ENCODE results near the gene DBN1.

The DBN1 gene

DNA sequence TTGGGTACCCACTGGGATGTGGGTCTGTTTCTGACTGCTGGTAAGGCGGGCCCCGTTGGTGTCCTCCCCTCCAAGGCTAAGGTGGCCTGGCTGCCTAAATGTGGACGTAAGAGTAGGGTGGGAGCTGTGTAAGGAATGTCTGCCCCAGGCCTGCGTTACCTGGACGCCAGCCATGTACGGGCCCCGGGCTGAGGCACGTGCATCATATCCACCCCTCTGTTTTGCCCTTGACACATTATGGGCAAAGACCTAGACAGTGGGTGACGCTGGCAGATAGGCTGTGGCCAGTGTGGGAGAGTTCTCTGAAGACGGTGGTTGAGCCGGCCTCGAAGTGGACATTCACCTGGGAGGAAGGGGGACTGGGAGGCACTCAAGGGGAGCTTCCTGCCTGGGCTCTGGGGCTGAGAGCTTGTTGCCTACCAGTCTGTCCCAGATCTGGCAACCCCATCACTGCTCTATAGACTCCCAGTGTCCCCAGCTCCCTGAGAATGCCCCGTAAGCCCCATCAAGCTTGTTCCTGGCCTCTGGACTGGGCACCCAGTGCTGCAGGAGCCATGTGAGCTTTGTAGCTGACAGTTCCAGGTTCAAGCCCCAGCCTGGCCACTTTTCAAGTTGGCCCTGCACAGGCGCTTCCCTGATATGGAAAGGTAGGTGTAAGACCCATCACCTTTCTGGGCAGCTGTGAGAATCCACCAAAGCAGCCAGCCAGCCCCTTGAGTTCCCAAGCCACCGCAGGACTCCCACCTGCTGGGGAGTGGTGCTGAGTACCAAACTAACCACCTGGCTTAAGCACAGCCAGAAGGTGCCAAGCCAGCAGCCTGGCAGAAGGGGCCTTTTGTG, 30.1 kb downstream of the DBN1 start:
- no peak for FAIRE-seq

- FAIRE-seq: no peak
Observed at GRCh38 chr5:177442066-177442826, 31.2 kb downstream of the DBN1 start.

GRCh38 chr5:177440990-177441780, 32.2 kb downstream of the DBN1 start:
- FAIRE-seq: no peak

DNA sequence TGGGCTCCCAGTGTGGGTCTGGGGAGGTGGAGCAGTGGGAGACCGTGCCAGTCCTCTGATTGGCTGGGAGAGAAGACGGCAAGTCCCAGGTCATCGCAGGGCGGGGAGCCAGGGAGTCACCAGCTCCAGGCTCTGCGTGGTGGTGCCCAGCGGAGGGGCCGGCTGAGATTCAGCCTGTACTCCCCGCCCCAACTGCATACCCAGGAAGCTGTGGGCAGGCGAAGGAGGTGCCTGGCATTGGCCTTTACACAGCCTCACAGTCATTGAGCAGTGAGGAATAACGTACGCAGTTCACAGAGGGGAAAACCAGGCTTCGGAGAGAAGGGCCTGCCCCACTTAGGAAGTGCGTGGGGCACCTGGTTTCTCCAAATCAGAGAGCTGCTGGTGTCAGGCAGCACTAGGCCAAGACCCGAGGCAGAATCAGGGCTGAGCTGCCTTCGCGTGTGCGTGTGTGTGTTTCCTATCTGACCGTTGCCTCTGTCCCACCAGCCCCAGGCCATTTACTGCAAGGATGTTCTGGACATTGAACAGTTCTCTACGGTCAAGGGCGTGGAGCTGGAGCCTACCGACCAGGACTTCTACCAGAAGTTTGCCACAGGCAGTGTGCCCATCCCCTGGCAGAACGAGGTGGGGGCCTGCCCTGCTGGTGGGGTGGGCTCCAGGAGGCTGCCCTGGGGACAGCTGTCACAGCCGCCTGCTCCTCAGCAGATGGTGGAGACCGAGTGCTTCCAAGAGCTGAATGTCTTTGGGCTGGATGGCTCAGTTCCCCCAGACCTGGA, 33.0 kb downstream of the DBN1 start:
- FAIRE-seq: no peak

DNA sequence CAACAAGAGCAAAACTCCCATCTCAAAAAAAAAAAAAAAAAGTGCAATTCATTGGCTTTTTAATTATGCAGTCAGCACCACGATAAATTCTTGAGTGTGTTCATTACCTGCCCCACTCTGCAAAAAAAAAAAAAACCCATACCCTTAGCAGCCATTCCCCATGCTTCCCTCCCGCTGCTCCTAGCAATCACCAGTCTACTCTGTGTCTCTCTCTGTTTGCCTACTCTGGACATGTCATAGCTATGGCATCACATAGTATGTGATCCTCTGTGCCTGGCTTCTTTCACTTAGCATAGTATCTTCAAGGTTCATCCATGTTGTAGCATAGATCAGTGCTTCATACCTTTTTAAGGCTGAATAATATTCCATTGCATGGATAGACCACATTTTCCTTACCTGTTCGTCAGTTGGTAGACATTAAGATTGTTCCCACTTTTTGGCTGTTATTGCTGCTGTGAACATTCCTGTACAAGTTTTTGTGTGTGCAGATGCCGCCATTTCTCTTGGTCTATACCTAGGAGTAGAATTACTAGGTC, 33.8 kb downstream of the DBN1 start:
- no peak for FAIRE-seq

DNA sequence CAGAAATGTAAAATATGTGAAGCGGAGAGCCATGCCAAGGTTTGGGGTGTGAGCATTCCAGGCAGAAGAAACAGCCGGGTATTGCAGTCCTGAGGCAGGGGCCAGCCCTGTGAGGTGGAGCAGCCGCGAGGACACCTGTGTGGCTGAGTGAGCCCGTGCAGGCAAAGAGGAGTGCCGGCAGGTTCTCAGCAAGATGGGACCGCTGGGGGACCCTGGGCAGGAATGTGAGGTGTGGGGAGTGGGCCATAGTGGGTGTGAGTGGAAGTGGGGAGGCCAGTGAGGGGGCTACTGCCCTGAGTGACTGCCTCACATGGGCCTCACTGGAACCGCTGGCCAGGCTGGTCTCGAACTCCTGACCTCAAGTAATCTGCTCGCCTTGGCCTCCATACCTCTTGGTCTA, 35.0 kb downstream of the DBN1 start:
- no peak for FAIRE-seq

GRCh38 chr5:177437623-177438022, 35.8 kb downstream of the DBN1 start:
- FAIRE-seq: no peak

- FAIRE-seq: no peak
Observed at GRCh38 chr5:177435847-177436536, 37.4 kb downstream of the DBN1 start.

GRCh38 chr5:177434942-177435738, 38.3 kb downstream of the DBN1 start:
- no peak for FAIRE-seq

GRCh38 chr5:177434437-177434836, 39.0 kb downstream of the DBN1 start:
- no peak for FAIRE-seq

- no peak for FAIRE-seq
Observed at GRCh38 chr5:177433658-177434217, 39.7 kb downstream of the DBN1 start.

DNA sequence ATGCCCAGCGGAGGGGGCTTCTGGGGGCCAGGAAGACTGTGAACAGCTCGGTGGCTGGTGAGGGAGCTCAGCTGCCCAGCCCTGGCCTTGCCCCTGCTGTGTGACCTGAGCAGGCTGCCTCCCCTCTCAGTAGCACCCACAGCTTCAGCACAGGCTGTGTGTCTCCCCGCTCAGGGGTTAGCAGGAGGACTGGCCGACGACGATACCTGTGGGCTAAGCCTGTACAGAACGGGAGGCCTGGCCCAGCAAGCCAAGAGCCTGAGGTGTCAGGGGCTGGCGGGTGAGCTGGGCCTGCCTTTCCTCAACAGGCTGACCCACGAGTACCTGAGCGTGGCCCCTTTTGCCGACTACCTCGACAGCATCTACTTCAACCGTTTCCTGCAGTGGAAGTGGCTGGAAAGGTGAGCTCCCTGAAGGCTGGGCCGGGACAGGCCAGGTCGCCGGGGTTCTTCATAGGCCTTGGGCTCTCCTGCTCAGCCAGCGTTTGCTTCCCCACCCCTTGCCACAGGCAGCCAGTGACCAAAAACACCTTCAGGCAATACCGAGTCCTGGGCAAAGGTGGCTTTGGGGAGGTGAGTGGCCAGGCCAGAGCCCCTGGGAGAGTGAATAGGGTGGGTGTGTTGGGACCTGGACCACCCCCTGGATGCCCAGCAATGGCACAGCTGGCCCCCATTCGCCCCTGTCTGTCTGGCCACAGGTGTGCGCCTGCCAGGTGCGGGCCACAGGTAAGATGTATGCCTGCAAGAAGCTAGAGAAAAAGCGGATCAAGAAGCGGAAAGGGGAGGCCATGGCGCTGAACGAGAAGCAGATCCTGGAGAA, 40.4 kb downstream of the DBN1 start:
- no peak for FAIRE-seq

DNA sequence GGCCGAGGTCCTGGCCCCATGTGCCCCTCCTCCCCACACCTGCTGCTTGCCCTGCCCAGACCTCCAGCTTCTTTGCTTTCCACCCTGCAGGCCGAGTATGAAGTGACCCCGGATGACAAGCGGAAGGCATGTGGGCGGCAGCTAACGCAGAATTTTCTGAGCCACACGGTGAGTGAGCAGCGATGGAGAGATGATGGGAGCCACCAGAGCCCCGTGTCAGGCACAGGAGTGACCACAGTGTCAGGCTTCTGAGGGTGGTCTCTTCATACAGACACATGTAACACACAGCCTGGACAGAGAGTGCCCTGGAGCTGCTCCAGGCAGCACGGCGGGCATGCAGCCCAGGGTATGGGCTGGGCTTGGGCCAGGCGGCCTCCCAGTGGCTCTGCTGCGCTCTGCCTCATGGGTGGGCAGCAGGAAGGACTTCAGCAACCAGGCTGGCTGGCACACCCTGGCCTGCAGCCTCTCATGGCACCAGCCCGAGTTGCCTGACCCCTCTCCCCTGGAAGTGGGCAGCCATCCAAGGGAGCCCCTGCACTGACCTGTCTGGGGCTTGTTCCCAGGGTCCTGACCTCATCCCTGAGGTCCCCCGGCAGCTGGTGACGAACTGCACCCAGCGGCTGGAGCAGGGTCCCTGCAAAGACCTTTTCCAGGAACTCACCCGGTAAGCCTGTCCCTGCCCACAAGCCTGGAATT, 41.1 kb downstream of the DBN1 start:
- FAIRE-seq: no peak

GRCh38 chr5:177431317-177432142, 41.9 kb downstream of the DBN1 start:
- FAIRE-seq: no peak

DNA sequence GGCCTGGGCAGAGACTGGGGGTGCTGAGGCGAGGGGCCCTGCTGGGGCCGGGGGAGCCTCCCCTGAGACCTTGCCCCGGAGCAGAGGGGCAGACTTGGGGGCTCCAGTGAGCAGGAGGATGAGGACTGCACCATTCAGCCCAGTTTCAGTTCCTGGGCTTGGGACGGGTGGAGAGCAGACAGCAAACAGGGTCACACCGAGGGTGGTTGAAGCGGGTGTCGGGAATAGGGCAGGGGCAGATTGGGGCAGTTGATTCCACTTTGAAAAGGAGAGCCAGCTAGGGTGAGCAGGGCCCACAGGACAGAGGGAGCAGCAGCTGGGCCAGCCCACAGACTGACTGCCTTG, 42.5 kb downstream of the DBN1 start:
- FAIRE-seq: no peak

DNA sequence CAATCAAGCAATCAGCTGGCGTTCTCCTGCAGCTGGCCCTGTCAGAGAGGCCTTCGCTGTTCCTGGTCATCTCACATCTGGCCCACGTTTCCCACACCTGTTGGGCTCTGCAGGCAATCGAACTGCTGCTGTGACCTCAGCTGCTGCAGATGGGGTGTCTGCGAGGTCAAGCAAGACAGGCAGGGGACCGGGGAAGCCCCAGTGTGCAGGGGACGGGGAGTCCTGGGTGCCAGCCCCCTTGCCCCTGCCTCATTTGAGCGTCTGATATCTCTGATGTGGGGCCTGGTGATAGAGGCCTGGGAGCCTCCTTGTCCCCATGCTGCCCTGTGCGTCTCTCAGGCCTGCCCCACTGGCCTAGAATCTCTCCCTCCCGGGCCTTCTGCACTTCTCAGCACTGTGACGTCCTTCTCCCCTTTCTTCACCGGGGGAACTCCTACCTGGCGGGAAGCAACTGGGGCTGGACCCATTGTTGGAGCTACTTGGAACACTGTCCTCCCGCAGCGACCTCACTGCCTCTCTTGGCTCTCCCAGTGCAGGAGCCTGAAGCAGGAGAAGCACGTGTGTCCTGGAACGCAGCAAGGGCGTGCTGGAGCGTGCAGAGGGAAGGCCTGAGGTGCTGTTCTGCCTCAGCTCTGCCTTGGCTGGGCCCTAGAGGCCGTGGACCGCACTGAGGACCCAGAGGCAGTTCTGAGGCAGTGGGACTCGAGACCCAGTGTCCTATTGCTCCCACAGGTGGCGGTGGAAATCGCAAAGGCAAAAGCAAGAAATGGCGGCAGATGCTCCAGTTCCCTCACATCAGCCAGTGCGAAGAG, 43.1 kb downstream of the DBN1 start:
- no peak for FAIRE-seq

Measured in endometrium (tissue), 2 donors.